ENCODE measurements around the gene PADI6. TPM values are rescaled to one million over a fixed set of nuclear protein-coding genes. Genes with fewer than 3 reads are reported as not detected.

The PADI6 gene
- total and polyA plus RNA-seq, 10 of the 15 experiments (the other 5 are each of a cell fraction or from before 2014, with no cell fraction given): not detected

- POLR2A ChIA-PET: no interaction called here
- RAD21 ChIA-PET (ENCODE audit: unreplicated experiment): no interaction called here
- CTCF ChIA-PET: no interaction called here
- in situ Hi-C loops (cut with MboI) (no loop called here), intact Hi-C loops (cut with micrococcal nuclease; ENCODE audit: unreplicated experiment) (no loop called here)
- no peak overlapping the region for H3K9ac ChIP-seq (ENCODE audit: control insufficient read depth, insufficient read depth, low read length)
- TF ChIP-seq ATF7 (IDR thresholded peaks at IDR 0.05; ENCODE audit: low read depth) (no peak), JUND (IDR thresholded peaks at IDR 0.05; ENCODE audit: low read depth, low read length) (no peak)
- BruUV-seq (replicated peaks): no TSS peak
- no peak overlapping the region for H3K4me2 ChIP-seq (ENCODE audit: control insufficient read depth, insufficient read depth)
- H3K4me3 ChIP-seq: no peak overlapping the region
- H3K27ac ChIP-seq (ENCODE audit: control insufficient read depth, insufficient read depth): no peak overlapping the region
- 73% methylated on average over 19 of the region's 19 CpGs for whole genome bisulfite sequencing (ENCODE audit: insufficient coverage, insufficient replicate concordance, low lambda C conversion rate, missing lambda C conversion rate)
- no peaks in the 10 kb centered on the region for H3K79me2 ChIP-seq (ENCODE audit: control insufficient read depth, insufficient read depth, low read length)
- peaks cover 7% of the 10 kb centered on the region for H3K4me1 ChIP-seq (ENCODE audit: control insufficient read depth, insufficient read depth, low read length)
- H3K9me3 ChIP-seq (replicated peaks; ENCODE audit: control insufficient read depth, insufficient read depth, low read length): no peaks in the 10 kb centered on the region
- no peaks in the 10 kb centered on the region for H3K27me3 ChIP-seq (replicated peaks in 1 of 2; ENCODE audit: control insufficient read depth in 2 of 2, insufficient read depth in 2 of 2, low read length in 1 of 2)
- FAIRE-seq (no peak), DNase-seq (ENCODE audit: low read depth, low spot score) (no peak), ATAC-seq (no peak)
- SMC1A ChIA-PET (ENCODE audit: uncharacterized antibody, unreplicated experiment): no interaction called here
- no peaks in the 10 kb centered on the region for H4K20me1 ChIP-seq (ENCODE audit: control insufficient read depth, insufficient read depth)
- no peak overlapping the region for H2AFZ ChIP-seq (ENCODE audit: control insufficient read depth, low read depth, low read length)
- no peaks in the 10 kb centered on the region for H3K36me3 ChIP-seq (ENCODE audit: control insufficient read depth in 2 of 2, insufficient read depth in 2 of 2, low read length in 1 of 2)
These were observed 24.0 kb upstream of the PADI6 start for GRCh38 chr1:17347769-17348592.

GRCh38 chr1:17348593-17349234 lies 23.3 kb upstream of the PADI6 start:
- Histone ChIP-seq H3K4me1 (ENCODE audit: control insufficient read depth, insufficient read depth, low read length) (peaks cover 7% of the 10 kb centered on the region), H3K9me3 (replicated peaks; ENCODE audit: control insufficient read depth, insufficient read depth, low read length) (no peaks in the 10 kb centered on the region), H3K79me2 (ENCODE audit: control insufficient read depth, insufficient read depth, low read length) (no peaks in the 10 kb centered on the region), H4K20me1 (ENCODE audit: control insufficient read depth, insufficient read depth) (no peaks in the 10 kb centered on the region), H3K27me3 (replicated peaks in 1 of 2; ENCODE audit: control insufficient read depth in 2 of 2, insufficient read depth in 2 of 2, low read length in 1 of 2) (no peaks in the 10 kb centered on the region), H3K4me2 (ENCODE audit: control insufficient read depth, insufficient read depth) (0 out of 2 replicates have a peak overlapping the region, but pooled peaks have one; percentile 4), H3K9ac (ENCODE audit: control insufficient read depth, insufficient read depth, low read length) (no peak overlapping the region), H3K27ac (ENCODE audit: control insufficient read depth, insufficient read depth) (no peak overlapping the region), H3K4me3 (no peak overlapping the region), H2AFZ (ENCODE audit: control insufficient read depth, low read depth, low read length) (no peak overlapping the region), H3K36me3 (ENCODE audit: control insufficient read depth in 2 of 2, insufficient read depth in 2 of 2, low read length in 1 of 2) (no peaks in the 10 kb centered on the region)
- ChIA-PET SMC1A (ENCODE audit: uncharacterized antibody, unreplicated experiment) (no interaction called here), CTCF (interaction anchor here (0.7 kb wide), 1 partner anchor 146 kb away, joined by 5 read pairs; no protein-coding TSS in a partner anchor), POLR2A (no interaction called here), RAD21 (ENCODE audit: unreplicated experiment) (no interaction called here)
- ATAC-seq: peak; percentile 69
- peak; percentile 34 for DNase-seq (ENCODE audit: low read depth, low spot score)
- WGBS (ENCODE audit: insufficient coverage, insufficient replicate concordance, low lambda C conversion rate, missing lambda C conversion rate): 11% methylated on average over 14 of the region's 14 CpGs
- no TSS peak for BruUV-seq (replicated peaks)
- intact Hi-C loops (cut with micrococcal nuclease; ENCODE audit: unreplicated experiment): no loop called here
- FAIRE-seq: no peak
- in situ Hi-C loops (cut with MboI): no loop called here
- TF ChIP-seq PBX3 (IDR thresholded peaks at IDR 0.05; ENCODE audit: insufficient replicate concordance, low read depth, low read length) (no peak), SPI1 (IDR thresholded peaks at IDR 0.05; ENCODE audit: borderline replicate concordance, insufficient read depth, low read depth, low read length) (peak; percentile 48; the same call in 1 of the 2 replicates), MYC (IDR thresholded peaks at IDR 0.05; ENCODE audit: insufficient read depth, insufficient read length, insufficient replicate concordance, low read length, severe bottlenecking) (no peak), ZBTB40 (IDR thresholded peaks at IDR 0.05; ENCODE audit: borderline replicate concordance) (no peak), RFX5 (IDR thresholded peaks at IDR 0.05; ENCODE audit: low read depth, low read length) (no peak), TCF12 (IDR thresholded peaks at IDR 0.05; ENCODE audit: low read depth, low read length) (no peak), BMI1 (IDR thresholded peaks at IDR 0.05; ENCODE audit: borderline replicate concordance) (no peak), BRCA1 (IDR thresholded peaks at IDR 0.05; ENCODE audit: low read depth, low read length) (no peak)
